HEK293T (cell line): ENCODE results near the gene SP140L.

ENCODE experiments used
- BHLHE40 ChIP-seq: fragments of 450-650 bp; IDR thresholded peaks from 2 replicates; pipeline ENCODE4 v1.6.1; 2016; ENCODE audit warnings: mild to moderate bottlenecking, moderate library complexity, borderline replicate concordance
- ELF4 ChIP-seq: fragments of 450-650 bp; IDR thresholded peaks from 2 replicates; pipeline ENCODE4 v1.6.1; 2017; ENCODE audit warnings: antibody characterized with exemption
- FOXA1 ChIP-seq: fragments of 450-650 bp; IDR thresholded peaks from 2 replicates; pipeline ENCODE4 v1.6.1; 2016; ENCODE audit warnings: mild to moderate bottlenecking
- FOXM1 ChIP-seq: fragments of 450-650 bp; IDR thresholded peaks from 2 replicates; pipeline ENCODE4 v1.6.1; 2017; ENCODE audit warnings: mild to moderate bottlenecking, borderline replicate concordance
- L3MBTL2 ChIP-seq: fragments of 450-650 bp; conservative IDR thresholded peaks from 2 replicates; pipeline ENCODE4 v1.6.1; 2016; ENCODE audit warnings: mild to moderate bottlenecking
- LEF1 ChIP-seq: fragments of 450-650 bp; IDR thresholded peaks from 2 replicates; pipeline ENCODE4 v1.6.1; 2017; ENCODE audit warnings: mild to moderate bottlenecking, borderline replicate concordance
- TARDBP ChIP-seq: fragments of 450-650 bp; IDR thresholded peaks from 2 replicates; pipeline ENCODE4 v1.6.1; 2016
- TF ChIP-seq, protein P1 (sequence below): fragments of 450-650 bp; IDR thresholded peaks from 2 replicates; pipeline ENCODE4 v1.6.1; 2016

DNA sequence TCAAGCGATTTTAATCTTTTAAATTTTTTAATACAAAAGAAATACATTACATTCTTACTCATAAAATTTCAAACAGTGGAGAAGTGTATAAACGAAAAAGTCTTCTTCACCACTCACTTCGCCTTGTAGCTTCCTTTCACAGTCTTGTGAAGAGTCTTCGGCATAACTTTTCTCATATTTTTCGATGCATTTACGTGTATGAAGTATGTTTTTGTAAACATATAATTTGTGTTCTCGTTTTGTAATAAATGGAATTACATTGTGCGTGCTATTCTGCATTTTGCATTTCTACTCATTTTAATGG lies 1.1 kb downstream of the SP140L start:
- no peak for TF ChIP-seq TARDBP
- TF ChIP-seq L3MBTL2 = no peak
- TF ChIP-seq FOXM1 = no peak
- TF ChIP-seq, protein P1, sequence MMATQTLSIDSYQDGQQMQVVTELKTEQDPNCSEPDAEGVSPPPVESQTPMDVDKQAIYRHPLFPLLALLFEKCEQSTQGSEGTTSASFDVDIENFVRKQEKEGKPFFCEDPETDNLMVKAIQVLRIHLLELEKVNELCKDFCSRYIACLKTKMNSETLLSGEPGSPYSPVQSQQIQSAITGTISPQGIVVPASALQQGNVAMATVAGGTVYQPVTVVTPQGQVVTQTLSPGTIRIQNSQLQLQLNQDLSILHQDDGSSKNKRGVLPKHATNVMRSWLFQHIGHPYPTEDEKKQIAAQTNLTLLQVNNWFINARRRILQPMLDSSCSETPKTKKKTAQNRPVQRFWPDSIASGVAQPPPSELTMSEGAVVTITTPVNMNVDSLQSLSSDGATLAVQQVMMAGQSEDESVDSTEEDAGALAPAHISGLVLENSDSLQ = no peak
- TF ChIP-seq BHLHE40 = no peak
- TF ChIP-seq FOXA1 = no peak
- no peak for TF ChIP-seq LEF1
- no peak for TF ChIP-seq ELF4
